ENCODE results near the gene VWC2L. TPM values are rescaled to one million over a fixed set of nuclear protein-coding genes. Genes with fewer than 3 reads are reported as not detected.

VWC2L gene
- not detected for total RNA-seq
- long read RNA-seq: 0 reads

DNA sequence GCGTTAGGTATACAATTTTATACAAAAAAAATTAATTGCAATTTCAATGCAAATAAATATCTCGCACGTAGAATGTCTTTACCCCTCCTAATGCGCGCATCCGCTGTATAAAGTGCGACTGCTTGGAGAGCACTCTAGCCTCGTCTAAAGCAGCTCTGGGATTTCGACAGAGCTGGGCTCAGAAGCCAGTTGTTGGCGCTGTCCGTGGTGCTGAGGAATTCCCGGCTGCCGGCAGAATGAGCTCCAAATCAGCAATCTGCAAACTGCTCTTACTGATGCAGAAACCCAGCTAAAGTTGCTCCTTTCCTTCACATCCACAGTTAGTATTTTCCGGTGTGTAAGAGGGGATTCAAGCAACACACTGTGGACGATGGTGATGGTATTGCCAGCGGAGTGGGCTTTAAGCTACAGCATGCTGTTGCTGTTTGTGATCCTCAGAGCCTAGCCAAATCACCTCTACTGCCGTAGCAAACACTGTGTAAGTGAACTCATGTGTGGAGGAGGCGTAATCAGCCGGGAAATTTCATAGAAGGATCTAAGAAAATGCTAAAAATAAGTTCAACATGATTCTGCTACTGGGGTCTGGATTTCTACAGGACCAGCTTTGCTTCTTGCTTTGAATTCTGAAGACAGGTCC lies at the start of gene VWC2L:
VWC2L (plus strand) TSS at position 137 of the 637 bp plus-strand sequence. CDS start 3,140 bp downstream, outside the sequence.
- ATAC-seq: no peak
- DNase-seq (ENCODE audit: missing footprints): peak; percentile 75
- intact Hi-C loops (cut with DNase I): no loop called here

DNA sequence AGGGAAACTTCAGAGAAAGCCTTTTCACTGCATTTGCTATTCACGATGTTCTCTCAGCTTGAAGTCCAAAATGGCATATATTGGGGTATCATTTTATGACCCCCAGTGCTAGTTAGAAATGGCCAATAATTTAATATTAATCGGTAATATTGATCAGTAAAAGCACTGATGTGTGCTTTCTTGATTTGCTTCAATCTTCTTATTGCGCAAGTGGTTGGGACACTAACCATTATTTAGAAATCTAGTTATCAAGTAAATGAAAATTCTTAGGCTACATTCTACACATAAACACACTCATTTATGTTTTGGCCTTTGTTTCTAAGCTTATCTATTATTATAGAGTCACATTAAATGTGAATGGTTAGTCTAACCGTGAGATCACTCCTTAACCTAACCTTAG lies 49.7 kb upstream of the VWC2L start:
- ATAC-seq: no peak
- intact Hi-C loops (cut with DNase I): no loop called here
- no peak for DNase-seq (ENCODE audit: missing footprints)

DNA sequence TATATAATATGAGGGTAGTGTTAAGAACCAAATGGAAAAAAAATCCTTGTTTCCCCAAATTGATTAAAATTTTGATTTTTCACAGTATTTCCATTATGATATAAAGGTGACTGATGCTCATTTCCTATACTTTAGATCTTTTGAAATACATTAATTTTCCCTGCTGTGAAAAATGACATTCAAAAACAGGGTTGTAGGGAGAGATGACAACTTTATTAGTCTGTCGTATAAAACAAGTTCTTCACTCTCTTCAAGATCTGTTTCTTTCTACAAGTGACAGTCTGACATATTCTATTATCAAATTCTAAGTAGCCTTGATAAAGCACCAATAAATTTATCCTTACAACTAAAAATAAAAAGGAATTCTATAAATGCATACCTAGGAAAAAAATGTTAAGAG lies 45.3 kb upstream of the VWC2L start:
- intact Hi-C loops (cut with DNase I): no loop called here

DNA sequence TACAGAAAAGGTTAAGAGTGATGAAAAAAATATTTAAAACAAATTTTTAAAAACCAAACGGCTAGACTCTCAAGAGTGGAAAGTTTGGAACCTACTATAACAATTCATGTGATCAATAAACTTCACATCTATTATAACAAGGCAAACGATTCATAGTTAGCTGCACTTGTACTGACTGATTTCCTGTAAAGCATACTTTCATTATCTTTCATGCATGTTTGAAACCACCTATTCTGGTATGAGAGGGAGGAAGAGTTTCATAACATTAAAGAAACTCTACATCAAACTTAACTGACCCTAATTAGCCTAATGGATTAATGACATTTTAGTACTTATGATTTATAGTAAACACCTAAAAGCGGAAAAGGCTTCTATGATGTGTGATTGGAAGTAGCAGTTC lies 43.7 kb upstream of the VWC2L start:
- no peak for ATAC-seq
- intact Hi-C loops (cut with DNase I): no loop called here
- DNase-seq (ENCODE audit: missing footprints): no peak

More for the DNA sequence above, 45.3 kb upstream of the VWC2L start:
- no peak for DNase-seq (ENCODE audit: missing footprints)
- no peak for ATAC-seq

DNA sequence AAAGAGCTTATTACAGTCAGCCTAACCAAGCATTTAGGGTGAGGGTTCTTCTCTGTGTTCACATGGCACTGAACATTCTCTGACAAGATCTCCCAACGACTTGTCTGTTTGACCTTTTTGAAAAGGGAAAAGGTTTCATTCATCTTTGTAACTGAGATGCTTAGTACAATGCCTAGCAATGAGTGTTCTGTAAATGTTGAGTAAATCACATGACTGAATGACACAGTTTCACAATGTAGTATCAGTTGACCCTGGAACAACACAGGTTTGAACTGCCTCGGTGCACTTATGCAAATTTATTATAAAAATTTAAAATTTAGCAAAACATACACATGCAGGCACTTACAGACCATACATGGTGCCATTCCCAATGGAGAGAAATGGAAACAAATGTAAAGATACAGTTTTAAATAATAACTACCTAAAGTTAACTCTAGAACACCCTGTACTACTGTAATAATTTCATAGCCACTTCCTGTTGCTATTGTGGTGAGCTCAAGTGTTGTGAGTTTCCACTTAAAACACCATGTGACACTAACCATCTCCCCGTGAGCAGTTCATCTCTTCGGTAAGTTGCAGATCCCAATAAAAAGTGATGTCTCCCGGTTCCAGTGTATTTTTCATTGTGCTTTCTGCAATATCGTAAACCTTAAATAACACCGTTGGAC lies 34.1 kb upstream of the VWC2L start:
- no peak for DNase-seq (ENCODE audit: missing footprints)
- intact Hi-C loops (cut with DNase I): no loop called here
- ATAC-seq: no peak

DNA sequence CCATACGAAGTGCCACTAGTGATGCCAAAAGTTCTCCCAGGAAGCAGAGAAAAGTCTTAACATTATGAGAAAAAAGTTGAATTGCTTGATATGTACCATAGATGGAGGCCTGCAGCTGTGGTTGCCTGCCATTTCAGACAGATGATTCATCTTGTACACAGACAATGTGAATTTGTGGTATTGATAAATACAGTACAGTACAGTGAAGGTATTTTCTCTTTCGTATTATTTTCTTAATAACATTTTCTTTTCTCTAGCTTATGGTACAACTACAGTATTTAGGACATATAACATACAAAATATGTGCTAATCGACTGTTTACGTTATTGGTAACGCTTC lies 33.6 kb upstream of the VWC2L start:
- intact Hi-C loops (cut with DNase I): no loop called here
- no peak for ATAC-seq

DNA sequence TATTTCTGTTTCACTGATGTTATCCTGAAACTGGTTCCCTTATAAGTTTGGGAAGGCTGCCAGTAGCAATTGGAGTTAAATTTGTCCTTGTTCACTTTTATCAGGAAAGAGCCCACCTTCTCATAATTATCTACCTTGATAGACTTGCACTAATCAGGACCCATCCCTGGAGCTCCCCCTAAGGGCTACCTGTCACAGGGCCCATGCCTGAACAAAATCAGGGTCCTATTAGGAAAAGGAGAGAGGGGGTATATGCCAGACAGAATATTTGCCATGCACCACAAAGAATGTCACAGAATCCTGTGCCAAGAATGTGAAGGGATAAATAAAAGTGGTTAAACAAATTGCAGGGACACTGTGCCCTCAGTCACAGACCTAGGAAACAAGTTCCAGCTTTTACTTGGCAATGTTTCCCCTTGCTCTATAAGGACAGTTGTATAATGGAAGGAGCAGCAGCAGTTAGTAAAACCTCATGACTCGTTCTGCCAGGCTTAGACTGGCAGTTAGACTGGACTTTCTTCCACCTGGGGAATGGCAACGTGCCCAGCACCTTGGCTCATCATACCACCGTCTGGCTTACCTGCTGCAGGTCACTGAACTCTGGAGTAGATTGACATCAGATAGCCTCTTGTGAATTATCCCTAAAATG lies 32.3 kb upstream of the VWC2L start:
- intact Hi-C loops (cut with DNase I): no loop called here
- DNase-seq (ENCODE audit: missing footprints) (no peak), ATAC-seq (no peak)

More for the DNA sequence above, 33.6 kb upstream of the VWC2L start:
- no peak for DNase-seq (ENCODE audit: missing footprints)

DNA sequence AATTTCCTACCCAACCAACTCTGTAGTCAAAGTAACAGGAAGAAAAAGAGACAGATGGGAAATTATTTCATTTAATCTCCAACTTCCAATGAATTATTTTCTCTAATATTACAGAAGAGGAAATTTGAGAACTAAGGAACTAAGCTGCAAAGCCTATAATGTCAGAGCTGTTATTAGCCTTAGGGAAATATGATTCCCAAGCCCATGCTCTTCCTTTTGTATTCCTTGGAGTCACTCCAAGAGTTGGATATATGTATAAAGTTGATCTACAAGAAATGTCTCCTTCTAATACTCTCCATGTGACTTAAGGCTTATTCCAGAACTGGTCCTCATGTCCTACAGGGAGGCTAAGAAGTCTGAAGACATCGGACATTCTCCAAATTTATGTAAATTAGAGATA lies 31.6 kb upstream of the VWC2L start:
- ATAC-seq (no peak), DNase-seq (ENCODE audit: missing footprints) (no peak)
- intact Hi-C loops (cut with DNase I): no loop called here

DNA sequence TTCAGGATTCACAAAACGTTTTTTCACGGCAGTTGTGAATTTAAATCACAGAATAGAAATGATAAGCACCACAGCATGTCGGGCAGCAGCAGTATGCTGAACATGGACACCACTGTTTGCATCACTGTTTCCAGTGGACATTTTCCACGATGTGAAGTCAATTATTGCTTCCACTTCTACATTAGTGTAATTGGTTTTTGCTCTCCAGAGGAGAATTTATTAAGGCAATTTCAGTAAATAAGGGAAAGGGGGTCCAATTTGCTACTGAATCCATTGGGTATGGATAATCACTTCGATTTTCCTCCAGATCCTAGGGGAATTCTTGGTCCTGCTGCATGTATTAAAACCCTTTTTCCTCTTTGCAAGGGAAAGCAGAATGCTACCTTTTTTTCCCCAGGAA lies 30.2 kb upstream of the VWC2L start:
- ATAC-seq (no peak), DNase-seq (ENCODE audit: missing footprints) (no peak)
- intact Hi-C loops (cut with DNase I): no loop called here

DNA sequence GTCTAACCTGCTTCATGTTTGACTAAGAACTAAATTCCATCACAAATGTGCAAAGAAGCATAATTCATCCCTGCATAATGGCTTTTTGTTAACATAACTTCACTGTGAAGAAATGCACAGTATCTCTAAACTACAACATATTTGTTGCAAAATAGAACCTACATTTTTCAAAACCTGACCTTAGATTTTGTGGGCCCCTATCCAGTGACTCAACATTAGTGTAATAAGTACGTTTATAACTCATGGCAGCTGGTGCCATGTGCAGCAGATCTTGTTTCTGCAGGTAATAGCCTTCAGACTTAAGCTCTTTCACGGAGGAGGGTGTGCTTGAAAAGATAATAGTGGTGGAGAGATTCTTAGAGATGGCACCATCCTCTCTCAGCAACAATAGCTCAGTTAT lies 28.6 kb upstream of the VWC2L start:
- intact Hi-C loops (cut with DNase I): no loop called here
- DNase-seq (ENCODE audit: missing footprints) (no peak), ATAC-seq (no peak)

DNA sequence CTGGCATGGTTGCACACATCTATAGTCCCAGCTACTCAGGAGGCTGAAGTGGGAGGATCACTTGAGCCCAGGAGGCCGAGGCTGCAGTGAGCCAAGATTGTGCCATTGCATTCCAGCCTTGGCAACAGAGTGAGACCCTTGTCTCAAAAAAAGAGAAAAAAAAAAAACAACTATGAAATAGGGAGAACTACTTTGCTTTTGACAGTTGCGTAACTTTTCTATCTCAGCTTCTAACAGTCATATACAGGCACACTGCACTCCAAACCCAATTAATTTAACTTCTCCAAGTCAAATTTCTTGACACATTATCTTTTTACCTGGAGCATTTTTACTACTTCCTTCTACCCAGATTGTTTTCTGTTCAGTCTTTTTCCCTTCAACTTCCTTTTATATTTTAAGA lies 24.1 kb upstream of the VWC2L start:
- ATAC-seq (no peak), DNase-seq (ENCODE audit: missing footprints) (no peak)
- intact Hi-C loops (cut with DNase I): no loop called here

DNA sequence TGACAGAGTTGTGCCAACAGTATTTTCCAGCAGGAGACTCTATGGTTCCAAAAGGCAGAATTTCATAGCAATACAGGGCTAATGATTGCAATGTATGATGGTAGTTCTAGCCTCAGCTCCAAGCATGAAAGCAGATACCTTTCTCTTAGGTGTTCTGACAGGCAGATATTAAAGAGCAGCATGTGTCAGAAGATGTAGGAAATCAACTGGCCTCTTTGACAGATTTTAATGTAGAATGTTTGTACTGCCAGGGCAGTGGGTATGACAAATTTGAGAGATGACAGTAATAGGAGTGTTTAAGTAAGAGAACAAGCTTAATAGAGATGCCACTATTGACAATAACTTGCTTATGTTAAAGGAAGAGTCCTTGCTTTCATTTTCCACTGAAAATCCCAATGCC lies 21.5 kb upstream of the VWC2L start:
- ATAC-seq (no peak), DNase-seq (ENCODE audit: missing footprints) (no peak)
- intact Hi-C loops (cut with DNase I): no loop called here

DNA sequence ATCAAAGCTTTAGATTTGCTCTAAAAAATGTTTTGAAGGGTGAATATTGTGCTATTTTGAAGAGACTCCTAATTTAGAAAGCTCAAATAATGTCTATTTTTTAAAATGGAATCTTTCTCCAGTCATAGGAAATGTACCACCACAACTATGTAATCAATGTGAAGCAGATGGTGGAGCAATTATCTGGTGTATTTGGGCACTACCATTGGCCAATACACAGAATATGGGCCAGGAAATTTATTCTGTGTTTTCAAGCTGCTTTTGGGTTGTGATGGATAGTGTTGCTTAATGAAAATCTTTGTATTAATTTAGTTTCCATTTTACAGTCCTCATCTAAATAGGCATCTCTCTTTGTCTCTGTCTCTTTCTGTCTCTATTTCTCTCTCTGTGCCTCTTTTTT lies 17.1 kb upstream of the VWC2L start:
- ATAC-seq (no peak), DNase-seq (ENCODE audit: missing footprints) (no peak)
- intact Hi-C loops (cut with DNase I): no loop called here

DNA sequence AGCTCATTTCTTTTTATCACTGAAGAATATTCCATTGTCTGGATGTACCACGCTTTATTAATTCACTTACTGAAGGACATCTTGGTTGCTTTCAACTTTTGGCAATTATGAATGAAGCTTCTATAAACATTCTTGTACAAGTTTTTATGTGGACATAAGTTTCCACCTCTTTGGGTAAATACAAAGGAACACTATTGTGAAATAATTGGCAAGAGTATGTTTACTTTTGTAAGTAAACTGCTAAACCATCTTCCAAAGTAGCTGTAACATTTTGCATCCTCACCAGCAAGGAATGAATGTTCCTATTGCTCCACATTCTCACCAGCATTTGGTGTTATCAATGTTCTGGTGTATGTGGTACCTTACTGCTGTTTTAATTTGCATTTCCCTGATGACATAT lies 15.8 kb upstream of the VWC2L start:
- intact Hi-C loops (cut with DNase I): no loop called here
- ATAC-seq: no peak
- no peak for DNase-seq (ENCODE audit: missing footprints)

DNA sequence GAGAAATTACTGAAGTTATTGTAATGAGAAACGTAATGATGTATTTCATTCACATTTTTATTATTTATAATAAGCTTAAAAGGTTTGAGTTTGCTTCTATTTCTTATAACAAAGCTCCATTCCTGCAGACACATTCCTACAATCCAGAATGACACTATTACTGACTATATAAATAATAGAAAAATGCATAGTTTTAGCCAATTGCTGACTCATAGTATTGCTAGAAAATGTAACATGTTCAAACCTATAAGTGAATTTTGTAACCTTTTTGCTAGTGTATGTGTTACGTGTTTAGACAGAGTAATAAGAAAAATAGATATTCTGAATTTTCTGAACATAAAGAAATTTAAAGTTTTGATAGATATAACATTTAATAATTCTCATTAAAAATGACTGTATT lies 9.3 kb upstream of the VWC2L start:
- intact Hi-C loops (cut with DNase I): no loop called here
- DNase-seq (ENCODE audit: missing footprints): no peak
- ATAC-seq: no peak

DNA sequence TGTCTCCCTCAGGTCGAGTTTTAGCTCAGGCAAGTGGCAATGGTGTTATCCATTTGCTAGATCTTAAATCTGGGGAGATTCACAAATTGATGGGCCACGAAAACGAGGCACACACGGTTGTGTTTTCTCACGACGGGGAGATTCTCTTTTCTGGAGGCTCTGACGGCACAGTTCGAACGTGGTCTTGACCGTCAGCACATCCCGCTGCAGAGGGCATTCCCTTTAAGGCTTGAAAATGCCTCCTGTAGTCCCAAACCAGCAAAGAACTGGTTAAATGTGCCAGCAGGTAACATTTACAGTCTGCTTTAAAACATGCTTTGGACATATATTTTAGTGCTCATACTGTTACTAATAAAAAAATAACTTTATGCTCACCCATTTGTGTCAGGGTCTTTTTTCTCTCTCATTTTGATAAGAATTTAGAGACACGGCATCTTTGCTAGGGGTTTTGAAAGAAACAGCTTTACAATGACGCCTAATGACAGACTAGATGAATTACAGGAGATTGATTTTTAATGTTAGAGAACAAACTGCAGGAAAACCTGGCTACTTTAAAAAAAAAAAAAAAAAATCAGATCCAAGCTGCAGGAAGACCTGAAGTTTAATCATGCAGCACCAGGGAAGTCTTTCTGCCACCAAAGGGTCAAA lies 602 bp upstream of the VWC2L start:
- intact Hi-C loops (cut with DNase I): no loop called here
- no peak for ATAC-seq
- no peak for DNase-seq (ENCODE audit: missing footprints)

DNA sequence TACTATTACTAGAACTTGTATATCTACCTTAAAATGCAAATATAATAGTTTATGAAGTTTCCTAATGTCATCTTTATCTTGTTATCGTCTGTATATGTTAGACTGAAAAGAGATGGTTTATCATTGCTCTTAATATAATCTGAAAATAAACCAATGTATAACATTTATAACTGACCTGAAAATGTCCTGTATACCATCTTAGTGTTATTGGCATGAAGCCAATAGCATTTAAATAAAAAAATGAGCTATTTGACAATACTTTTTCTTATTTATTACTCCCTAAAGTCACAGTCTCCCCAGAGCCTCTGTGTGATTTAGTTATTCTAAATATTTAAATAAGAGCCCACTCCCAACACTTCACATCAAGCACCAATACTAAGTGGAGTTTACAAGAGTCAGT lies 1.8 kb downstream of the VWC2L start:
- ATAC-seq: no peak
- intact Hi-C loops (cut with DNase I): no loop called here
- no peak for DNase-seq (ENCODE audit: missing footprints)

DNA sequence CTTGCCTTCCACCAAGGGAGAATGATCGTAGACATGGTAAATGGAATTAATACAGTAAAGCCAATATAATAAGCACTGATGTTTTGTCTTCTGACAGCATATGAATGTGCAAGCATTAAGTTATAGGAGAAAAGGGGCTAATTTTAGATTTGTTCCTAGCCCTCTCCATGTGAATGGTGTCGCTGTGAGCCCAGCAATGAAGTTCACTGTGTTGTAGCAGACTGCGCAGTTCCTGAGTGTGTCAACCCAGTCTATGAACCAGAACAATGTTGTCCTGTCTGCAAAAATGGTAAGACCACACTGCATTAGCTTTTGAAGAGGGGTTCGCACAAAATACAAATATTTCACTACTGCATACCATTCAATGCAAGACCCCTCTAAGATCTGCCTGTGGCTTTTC lies 25.6 kb downstream of the VWC2L start:
- intact Hi-C loops (cut with DNase I): no loop called here
- ATAC-seq: no peak
- no peak for DNase-seq (ENCODE audit: missing footprints)

DNA sequence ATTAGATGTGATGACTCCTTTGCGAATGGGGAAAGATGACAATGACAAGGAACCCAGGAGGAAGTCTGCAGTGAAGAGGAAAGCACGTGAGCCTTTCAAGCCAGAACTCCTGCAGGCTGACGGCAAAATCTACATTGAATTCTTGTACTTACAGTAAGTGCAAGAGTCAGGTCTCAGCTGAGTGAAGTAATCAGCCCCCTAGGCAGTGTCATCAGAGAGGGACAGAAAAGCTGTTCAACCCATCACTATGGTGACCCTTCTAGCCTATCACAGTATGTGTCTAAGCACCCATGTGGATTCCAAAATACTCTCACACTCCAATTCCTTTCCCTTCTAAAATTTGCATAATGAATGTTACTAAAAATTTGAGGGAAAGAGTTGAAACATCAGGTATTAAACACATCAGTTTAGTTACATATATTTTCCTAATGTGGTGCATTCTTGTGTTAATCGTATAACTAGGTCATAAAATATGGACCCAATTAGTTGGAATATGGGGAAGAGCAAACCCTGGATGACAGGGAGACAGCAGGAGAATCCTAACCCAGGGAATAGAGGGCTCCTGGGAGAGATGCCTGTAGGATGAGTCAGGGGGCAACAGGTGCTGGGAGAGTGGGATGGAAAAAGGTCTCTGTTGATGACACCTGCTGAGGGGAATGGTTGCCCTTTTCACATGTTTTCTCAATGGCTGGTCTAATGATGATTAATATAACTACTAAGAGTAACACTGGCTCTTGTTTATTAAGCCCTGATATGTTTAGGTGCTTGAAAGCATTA lies 39.5 kb downstream of the VWC2L start:
- no peak for ATAC-seq
- DNase-seq (ENCODE audit: missing footprints): no peak
- intact Hi-C loops (cut with DNase I): no loop called here
